Rectal smooth muscle tissue (tissue), 1 donor: ENCODE results near the gene WDR73.

Experiments
- H3K27ac ChIP-seq: one replicate; pipeline ENCODE4 v1.7.0; 2013; ENCODE audit warnings: low read depth, low read length, inconsistent platforms
- H3K27me3 ChIP-seq: one replicate; pipeline ENCODE4 v1.7.0; 2013; ENCODE audit warnings: low read length; ENCODE audit not compliant: control insufficient read depth, insufficient read depth
- H3K36me3 ChIP-seq: one replicate; pipeline ENCODE4 v1.7.0; 2013; ENCODE audit warnings: low read length; ENCODE audit not compliant: control insufficient read depth, insufficient read depth
- H3K4me1 ChIP-seq: one replicate; pipeline ENCODE4 v1.7.0; 2013; ENCODE audit warnings: low read length; ENCODE audit not compliant: control insufficient read depth, insufficient read depth
- H3K4me3 ChIP-seq: one replicate; pipeline ENCODE4 v1.7.0; 2013; ENCODE audit warnings: low read length
- H3K9ac ChIP-seq: one replicate; pipeline ENCODE4 v1.7.0; 2013; ENCODE audit warnings: low read length

Gene WDR73

GRCh38 chr15:84590406-84590805 is 63.7 kb downstream of the WDR73 start:
- H3K4me3 ChIP-seq: no peak overlapping the region
- H3K27ac ChIP-seq: no peak overlapping the region
- H3K36me3 ChIP-seq: no peaks in the 10 kb centered on the region
- no peaks in the 10 kb centered on the region for H3K4me1 ChIP-seq
- H3K27me3 ChIP-seq: no peaks in the 10 kb centered on the region
- no peak overlapping the region for H3K9ac ChIP-seq
